Bladder microvascular endothelial cell (primary cell): ENCODE data around the gene DDRGK1. TPM values are rescaled to one million over a fixed set of nuclear protein-coding genes. Genes with fewer than 3 reads are reported as not detected.

Experiments used
- total RNA-seq: library from RNA; depleted of rRNA; stranded (reverse); fragments of >200 nt; gene quantifications from 2 replicates; pipeline ENCODE4 v1.2.3, GENCODE V29; 2014

Gene DDRGK1
- total RNA-seq = 25.9 and 45.1 TPM in 2 replicates

GRCh38 chr20:3204124-3204794, at the start of gene DDRGK1:
DDRGK1 (minus strand) TSS chr20:3204682; CDS start chr20:3204627, 55 bp downstream.

GRCh38 chr20:3239026-3239866, 34.8 kb upstream of the DDRGK1 start, which contains the start of gene SLC4A11:
SLC4A11 (minus strand) TSS chr20:3239190; CDS start chr20:3239137, 53 bp downstream.

GRCh38 chr20:3209257-3209945, 4.9 kb upstream of the DDRGK1 start, which contains the start of gene ITPA:
ITPA (plus strand) TSS chr20:3209498; CDS start chr20:3209552, 54 bp downstream.

GRCh38 chr20:3172933-3173609, 31.4 kb downstream of the DDRGK1 start, which contains the start of gene LZTS3:
LZTS3 (minus strand) TSS chr20:3173549; CDS start chr20:3167163, 6,386 bp downstream.

Other genes starting within 250 kb of the DDRGK1 start
- gene GNRH2, start 161.1 kb downstream of the DDRGK1 start, total RNA-seq = 0.25 TPM in 1 of 2 replicates, not detected in the other
- 36.4 and 36.6 TPM in 2 replicates for gene MRPS26, start 158.6 kb downstream of the DDRGK1 start, total RNA-seq
- not detected in 2 replicates for gene OXT, start 133.1 kb downstream of the DDRGK1 start, total RNA-seq
- gene AVP, start 120.0 kb downstream of the DDRGK1 start, total RNA-seq = not detected in 2 replicates
- gene FASTKD5, start 44.8 kb downstream of the DDRGK1 start, total RNA-seq = 10.7 and 22.8 TPM in 2 replicates
- 1.6 and 2.5 TPM in 2 replicates for gene UBOX5, start 44.8 kb downstream of the DDRGK1 start, total RNA-seq
- 3.4 and 13.7 TPM in 2 replicates for gene LZTS3, start 31.1 kb downstream of the DDRGK1 start, total RNA-seq
- gene ITPA, start 4.8 kb upstream of the DDRGK1 start, total RNA-seq = 27.1 and 34.5 TPM in 2 replicates
- 1.3 and 28.9 TPM in 2 replicates for gene SLC4A11, start 34.5 kb upstream of the DDRGK1 start, total RNA-seq
- gene DNAAF9, start 203.0 kb upstream of the DDRGK1 start, total RNA-seq = 11.0 and 20.0 TPM in 2 replicates